Measurements from ENCODE around the gene FAM185A.
"Not testable (repeated sequence)": the region's sequence is repeated elsewhere in the genome, so short reads cannot be mapped to it uniquely, and the experiment has no call there.

The FAM185A gene

DNA sequence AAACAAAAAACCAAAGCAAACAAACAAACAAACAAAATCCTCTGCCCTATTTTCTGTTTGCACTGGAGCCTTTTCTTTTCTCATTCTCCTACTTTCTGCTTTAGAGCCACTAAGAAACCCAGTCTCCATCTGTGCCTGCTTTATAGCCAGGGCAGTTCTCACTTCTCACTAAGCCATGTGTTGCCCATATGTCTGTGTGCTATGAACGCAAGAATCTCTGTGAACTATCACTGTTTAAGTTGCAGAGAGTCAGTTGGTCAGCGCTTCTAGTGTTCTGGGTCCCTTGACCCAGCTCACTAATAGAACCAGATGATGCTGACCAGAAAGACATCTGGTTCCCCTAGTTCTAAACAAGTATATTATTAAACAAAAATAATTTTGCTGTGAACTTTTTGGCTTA, 81.4 kb downstream of the FAM185A start:
- no peak for DNase-seq (ENCODE audit: low read depth in 2 of 2)

DNA sequence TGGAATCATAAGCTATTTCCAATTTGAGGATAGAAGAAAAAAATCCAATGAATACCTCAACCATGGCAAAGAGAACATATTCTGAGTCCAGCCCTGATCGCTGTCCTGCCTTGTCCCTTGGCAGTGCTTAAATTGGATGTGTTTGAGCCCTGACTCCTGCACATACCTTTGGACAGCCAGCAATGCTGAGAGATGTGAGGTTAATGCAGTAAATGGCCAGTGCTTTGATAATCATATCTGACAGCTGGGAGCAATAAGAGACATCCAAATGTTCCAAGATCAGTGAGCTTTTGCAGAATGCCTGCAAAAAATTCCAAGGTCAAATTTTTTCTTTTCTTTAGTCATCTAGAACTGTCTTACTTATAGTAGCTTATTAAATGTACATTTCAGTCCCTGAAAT, 83.9 kb downstream of the FAM185A start:
- no peak for DNase-seq (ENCODE audit: low read depth in 2 of 2)

DNA sequence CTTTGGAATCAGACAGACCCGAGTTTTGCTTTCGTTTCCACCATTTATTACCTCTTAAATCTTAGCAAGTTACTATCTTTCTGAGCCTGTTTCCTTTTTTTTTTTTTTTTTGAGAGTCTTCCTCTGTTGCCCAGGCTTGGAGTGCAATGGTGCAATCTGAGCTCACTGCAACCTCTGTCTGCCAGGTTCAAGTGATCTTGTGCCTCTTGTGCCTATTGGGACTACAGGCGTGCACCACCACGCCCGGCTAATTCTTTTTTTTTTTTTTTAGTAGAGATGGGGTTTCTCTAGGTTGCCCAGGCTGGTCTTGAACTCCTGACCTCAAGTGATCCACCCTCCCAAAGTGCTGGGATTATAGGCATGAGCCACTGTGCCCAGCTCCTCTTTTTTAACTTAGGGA, 84.5 kb downstream of the FAM185A start:
- no peak for DNase-seq (ENCODE audit: low read depth in 2 of 2)

DNA sequence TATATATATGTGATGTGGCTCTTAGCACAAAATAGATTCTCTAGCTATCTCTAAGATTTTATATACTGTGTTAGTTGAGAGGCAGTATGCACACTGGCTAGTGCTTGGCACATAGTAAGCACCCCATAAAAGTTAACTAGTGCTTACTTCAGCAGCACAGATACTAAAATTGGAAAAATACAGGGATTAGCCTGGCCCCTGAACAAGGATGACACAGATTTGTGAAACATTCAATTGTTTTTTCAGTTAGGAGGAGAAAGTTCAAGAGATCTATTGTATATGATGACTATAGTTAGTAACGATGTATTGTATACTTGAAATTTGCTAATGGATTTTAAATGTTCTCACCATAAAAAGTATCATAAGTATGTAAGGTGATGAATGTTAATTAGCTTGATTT, 85.7 kb downstream of the FAM185A start:
- DNase-seq (ENCODE audit: low read depth in 2 of 2), result no peak

DNA sequence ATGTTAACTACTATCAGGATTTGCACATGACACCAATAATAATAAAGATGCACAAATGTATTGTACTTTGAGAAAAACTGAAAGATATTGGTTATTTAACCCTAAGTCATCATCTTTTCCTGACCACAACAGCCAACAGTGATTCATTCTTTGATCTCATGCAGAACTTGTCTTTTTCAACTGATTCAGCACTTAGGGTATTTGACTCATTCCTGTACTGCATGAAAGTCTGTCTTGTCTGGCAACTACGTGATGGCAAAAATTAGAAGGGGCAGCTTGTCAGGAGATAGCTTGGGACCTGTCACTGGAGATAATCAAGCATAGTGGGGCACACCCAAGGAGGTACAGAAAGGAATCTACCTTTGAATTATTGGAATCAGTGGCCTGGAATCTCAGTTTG, 86.2 kb downstream of the FAM185A start:
- DNase-seq (ENCODE audit: low read depth in 2 of 2), result peak; percentile 9 to 10

DNA sequence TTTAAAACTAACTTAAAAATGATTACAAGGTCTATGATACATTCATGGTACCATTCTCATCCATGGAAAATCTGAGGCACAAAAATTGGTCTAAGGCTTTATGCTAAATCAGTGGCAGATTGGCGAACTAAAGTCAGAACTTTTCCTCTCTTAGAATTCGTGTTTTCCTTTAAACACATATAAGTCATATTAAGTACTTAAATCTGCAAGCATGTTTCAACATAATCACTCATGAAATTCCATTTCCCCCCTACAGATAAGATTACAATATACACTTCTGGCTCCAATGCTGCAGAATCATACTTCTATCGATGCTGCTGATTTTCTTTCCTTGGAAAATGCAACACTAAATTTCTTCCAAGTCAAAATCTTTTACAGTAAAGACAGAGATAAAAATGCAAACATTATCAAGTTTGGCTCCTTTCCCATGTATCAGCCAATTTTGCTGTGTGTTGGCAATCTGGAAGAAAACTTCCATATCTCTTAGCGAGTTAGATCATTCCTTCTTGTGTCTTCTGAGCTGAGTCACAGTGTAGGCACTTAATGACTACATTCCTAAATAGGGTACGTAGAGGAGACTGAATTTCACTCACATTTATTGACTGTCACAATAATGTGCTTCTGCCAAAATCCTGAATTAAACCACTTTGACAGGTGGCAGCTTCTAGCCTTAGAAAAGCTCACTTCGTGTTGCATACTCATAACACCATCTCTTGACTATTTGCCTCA, 87.6 kb downstream of the FAM185A start:
- no peak for DNase-seq (ENCODE audit: low read depth in 2 of 2)

DNA sequence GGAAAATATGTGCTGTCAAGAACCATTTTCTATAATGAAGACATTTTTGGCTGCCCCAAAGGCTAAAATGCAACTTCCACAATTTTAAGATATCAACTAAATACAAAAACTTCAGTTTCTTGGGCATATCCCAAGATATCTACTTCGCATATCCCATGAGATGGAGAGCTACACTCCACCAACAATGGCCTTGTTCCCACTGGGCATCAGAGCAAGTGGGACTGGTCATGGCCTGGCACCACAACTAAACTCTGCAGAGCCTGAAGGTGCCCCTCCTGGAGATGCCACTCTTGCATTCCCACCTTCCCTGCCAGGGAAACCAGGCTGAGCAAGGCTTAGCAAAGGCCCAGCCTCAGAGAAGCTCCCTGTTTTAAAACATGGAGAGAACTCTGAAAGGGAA, 88.2 kb downstream of the FAM185A start:
- DNase-seq (ENCODE audit: low read depth in 2 of 2), result no peak

DNA sequence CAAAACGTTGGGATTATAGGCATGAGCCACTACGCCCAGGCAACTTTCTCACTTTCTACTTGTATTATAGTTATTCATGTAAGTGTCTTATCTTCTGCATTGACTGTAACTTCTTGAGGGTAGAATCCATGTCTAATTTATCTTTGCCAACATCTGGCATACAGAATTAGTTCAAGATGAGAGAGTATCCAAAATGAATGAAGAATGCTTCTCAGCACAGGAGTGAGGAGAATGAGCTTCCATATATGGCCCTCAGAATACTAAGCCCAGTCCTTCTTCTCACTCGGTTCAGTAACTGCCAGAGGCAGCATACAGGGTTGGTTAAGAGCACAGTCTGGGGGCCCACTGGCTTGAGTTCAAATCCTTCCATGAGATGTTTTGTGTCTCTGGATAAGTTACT, 89.0 kb downstream of the FAM185A start:
- DNase-seq (ENCODE audit: low read depth in 2 of 2), result no peak

DNA sequence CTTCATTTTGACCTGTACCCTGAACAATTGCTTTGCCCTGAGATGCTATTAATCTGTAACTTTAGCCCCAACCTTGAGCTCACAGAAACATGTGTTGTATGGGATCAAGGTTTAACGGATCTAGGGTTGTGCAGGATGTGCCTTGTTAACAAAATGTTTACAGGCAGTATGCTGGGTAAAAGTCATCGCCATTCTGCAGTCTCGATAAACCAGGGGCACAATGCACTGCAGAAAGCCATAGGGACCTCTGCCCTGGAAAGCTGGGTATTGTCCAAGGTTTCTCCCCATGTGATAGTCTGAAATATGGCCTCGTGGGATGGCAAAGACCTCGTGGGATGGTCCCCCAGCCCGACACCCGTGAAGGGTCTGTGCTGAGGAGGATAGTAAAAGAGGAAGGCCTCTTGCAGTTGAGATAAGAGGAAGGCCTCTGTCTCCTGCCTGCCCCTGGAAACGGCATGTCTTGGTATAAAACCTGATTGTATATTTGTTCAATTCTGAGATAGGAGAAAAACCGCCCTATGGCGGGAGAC, 89.8 kb downstream of the FAM185A start:
- not testable (repeated sequence) for DNase-seq (ENCODE audit: low read depth in 2 of 2)

DNA sequence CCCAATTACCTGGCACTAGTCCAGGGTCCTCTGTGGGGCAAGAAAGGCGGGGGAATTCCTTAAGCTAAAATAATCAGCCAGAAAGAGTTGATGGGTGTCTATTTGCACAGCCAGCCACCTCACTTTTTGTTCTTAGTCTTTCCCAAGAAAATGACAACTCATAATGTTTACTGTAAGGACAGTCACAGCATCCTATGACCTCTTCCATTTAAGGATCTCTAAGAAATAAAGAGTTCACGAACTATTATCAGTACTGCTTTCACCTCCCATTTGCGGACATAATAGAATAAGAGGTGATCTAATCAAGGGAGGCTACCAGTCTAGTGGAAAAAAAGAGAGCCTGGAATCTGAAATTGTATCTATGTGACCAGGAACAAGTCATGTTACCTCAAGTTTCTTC, 91.6 kb downstream of the FAM185A start:
- DNase-seq (ENCODE audit: low read depth in 2 of 2), result no peak

DNA sequence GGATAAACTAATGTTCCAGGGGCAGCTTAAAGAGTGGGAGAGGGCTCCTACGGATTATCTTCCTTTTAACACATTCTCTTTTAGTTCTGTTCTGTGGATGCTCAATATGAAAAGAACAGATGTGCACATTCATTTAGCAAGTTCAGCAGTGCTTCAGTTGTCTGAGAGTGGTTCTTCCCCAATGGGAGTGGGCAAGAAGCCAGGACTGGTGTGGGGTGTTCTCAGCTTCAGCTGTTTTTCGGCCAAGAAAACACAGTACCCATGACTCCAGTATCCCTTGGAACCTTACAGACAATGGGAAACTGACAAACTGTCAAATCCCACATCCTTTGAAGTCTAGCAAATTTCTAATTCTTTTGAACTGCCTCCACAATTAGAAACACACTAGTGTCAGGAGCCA, 92.5 kb downstream of the FAM185A start:
- DNase-seq (ENCODE audit: low read depth in 2 of 2), result no peak

DNA sequence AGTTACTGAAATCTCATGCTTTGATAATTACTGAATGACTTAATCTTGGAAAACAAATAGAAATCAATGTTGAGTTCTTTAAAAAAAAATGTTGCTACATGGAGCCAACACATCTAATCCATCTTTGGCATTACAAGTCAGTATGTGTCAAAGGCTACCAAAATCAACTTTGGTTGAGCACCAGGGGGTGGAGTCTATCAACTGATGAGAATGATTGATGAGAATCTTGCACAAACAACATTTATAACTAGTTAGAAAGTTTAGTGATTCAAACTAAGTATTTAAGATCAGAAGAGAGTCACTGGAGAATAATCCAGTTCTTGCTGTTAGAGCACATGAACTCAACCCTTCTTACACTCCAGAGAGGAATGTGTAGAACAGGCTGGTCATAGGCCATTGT, 93.5 kb downstream of the FAM185A start:
- DNase-seq (ENCODE audit: low read depth in 2 of 2), result no peak

DNA sequence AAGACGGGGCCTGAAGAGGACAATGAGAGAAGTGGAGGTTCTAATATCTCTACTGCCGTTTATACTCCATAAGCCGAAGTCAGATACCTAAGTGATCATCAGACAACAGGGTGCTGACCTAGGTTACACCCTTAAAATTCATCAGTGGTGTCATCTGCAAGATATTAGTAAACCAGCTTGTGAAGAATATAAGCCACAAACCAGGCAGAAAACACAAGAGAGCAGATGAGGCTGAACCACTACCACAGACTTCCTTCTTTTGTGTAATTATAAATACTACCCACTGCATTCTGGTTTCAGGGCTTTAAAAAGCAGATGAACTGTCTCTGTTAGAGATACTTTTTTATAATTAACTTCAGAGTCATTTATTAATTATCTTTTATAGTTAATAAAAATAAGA, 95.1 kb downstream of the FAM185A start:
- DNase-seq (ENCODE audit: low read depth in 2 of 2), result no peak

DNA sequence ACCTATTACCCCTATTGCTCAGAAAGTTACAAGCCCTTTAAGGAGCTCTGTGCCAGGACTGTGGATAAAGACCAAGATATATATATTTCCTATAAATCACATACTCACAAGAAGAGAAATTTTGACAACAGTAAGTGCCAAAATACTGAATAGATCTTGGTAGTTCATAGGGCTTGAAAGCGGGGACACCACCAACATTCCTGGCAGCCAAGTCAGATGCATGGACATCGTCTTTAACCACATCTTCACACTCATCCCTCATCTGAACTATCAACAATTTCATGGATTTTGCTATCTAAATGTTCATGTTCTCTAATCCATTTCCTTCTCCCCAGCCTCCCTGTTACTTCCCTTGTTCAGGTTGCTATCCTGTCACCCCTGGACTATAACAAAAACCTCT, 96.5 kb downstream of the FAM185A start:
- DNase-seq (ENCODE audit: low read depth in 2 of 2), result no peak

DNA sequence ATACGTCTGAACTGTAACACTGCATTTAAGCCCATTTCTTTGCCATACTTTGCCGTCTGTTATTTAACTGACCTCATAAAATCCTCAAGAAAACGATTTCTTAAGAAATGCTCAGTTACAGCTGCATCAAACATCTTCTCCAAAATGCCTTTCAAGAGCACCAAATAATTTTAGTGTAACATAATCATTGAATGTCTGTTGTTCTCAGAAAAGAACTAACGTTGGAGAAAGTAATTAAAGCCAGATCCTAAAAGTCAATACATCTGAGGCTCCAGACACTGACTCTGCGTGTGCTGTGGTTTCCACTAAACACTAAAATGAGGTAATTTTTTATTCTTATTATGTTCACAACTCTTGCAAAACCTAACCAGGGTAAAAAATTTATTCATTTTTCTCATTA, 100.3 kb downstream of the FAM185A start:
- DNase-seq (ENCODE audit: low read depth in 2 of 2), result no peak

DNA sequence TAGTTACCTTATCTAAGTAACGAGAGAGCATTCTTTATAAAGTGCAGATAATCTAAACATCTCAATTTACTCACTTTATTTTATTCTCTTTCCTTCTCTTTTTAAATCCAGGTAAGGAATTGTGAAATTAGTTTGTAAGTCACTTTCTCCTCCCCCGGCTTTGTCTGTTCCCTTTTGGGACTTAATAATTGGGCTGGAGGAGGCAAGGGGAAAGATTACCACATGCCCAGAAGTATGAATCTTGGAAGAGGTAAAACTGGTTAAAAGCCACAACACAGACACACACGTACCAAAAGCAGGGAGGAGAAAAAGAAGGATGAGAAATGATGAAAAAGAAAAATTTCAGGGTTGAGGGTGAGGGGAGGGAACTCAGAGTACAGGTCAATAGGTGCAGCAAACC, 100.7 kb downstream of the FAM185A start:
- DNase-seq (ENCODE audit: low read depth in 2 of 2), result no peak

DNA sequence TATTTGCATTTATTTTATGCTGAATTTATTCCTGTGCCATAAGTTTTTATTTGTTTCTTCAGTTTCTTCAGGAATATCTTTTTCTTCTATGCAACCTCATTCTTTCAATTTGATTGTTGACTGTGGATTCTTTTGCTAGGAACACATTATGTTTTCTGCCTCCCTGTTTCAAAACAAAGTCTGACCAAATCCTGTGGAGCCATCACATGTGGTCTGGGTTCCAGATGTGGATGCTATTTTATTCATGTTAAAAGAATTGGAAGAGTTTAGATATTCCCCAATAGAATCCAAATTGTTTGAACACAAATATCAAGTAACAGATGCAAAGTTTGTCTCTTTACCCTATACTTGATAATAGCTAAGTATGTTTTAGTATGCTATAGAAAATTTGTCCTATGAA, 107.2 kb downstream of the FAM185A start:
- no peak for DNase-seq (ENCODE audit: low read depth in 2 of 2)
